Nephron (organoid): ENCODE measurements around the gene RBM19.

Experiments
- H3K27ac Mint-ChIP-seq, 3 experiments: 2 replicates each; pipeline ENCODE4 v1.8.0; 2020; ENCODE audit warnings: mixed read lengths in 3 of 3, mild to moderate bottlenecking in 2 of 3, moderate library complexity in 1 of 3
- H3K27me3 Mint-ChIP-seq: 2 replicates; pipeline ENCODE4 v1.8.0; 2021; ENCODE audit warnings: low read depth, mild to moderate bottlenecking, moderate library complexity, mixed read lengths
- H3K36me3 Mint-ChIP-seq: 2 replicates; pipeline ENCODE4 v1.8.0; 2020; ENCODE audit warnings: low read depth, mixed read lengths
- H3K4me1 Mint-ChIP-seq: 2 replicates; pipeline ENCODE4 v1.8.0; 2020; ENCODE audit warnings: mixed read lengths
- H3K4me3 Mint-ChIP-seq, 3 experiments: 2 replicates each; pipeline ENCODE4 v1.8.0; 2020; ENCODE audit warnings: mild to moderate bottlenecking in 3 of 3, mixed read lengths in 3 of 3, moderate library complexity in 2 of 3
- H3K9me3 Mint-ChIP-seq: 2 replicates; pipeline ENCODE4 v1.8.0; 2020; ENCODE audit warnings: mixed read lengths
- CTCF ChIP-seq, 3 experiments: fragments of 200-600 bp; sonication (generic); IDR thresholded peaks; one replicate each; pipeline ENCODE4 v1.5.0; 2021; ENCODE audit warnings: antibody characterized with exemption in 3 of 3; ENCODE audit not compliant: unreplicated experiment in 3 of 3

Gene RBM19

DNA sequence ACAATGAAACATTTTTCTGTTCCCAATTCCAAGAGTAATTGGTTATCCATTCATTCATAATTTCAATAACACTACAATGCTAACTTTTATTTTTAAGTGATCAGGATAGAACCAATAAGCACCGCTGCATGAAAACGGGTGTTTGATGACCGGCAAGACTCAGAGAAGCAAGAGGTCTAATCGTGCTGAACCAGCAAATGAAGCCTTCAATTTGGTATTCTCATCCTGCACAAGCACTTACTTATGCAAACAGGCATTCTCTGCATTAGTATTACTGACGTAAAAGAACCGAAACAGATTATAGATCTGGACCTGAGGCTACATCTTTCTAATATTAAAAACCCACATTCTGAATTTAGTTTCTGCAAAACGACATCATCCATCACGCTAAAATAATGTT is 67.7 kb downstream of the RBM19 start:
- TF ChIP-seq CTCF (IDR thresholded peaks at IDR 0.05; ENCODE audit: unreplicated experiment in 3 of 3), result no peak
- Mint-ChIP-seq H3K36me3 (peaks cover 13% of the 10 kb centered on the region), H3K27ac (no peak overlapping the region)

DNA sequence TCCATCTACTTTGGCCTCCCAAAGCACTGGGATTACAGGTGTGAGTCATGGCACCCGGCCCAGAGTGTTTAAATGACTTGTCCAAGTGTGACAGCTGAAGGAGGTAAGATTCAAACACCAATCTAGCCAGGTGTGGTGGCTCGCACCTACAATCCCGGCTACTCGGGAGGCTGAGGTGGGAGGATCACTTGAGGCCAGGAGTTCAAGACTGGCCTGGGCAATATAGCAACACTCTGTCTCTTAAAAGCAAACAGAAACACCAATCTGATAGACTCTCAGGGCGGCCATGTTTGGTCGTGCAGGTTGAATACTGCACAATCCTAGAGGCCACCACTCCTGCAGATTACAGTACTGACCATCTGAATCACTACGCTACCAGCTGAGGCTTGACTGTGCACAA is 68.7 kb downstream of the RBM19 start:
- H3K36me3 Mint-ChIP-seq, result peaks cover 9% of the 10 kb centered on the region
- no peak overlapping the region for H3K4me3 Mint-ChIP-seq

More for the DNA sequence above, 67.7 kb downstream of the RBM19 start:
- peaks cover 17% of the 10 kb centered on the region for H3K4me1 Mint-ChIP-seq
- H3K4me3 Mint-ChIP-seq, result no peak overlapping the region
- peaks cover 8% of the 10 kb centered on the region for H3K27me3 Mint-ChIP-seq
- H3K9me3 Mint-ChIP-seq, result no peaks in the 10 kb centered on the region

DNA sequence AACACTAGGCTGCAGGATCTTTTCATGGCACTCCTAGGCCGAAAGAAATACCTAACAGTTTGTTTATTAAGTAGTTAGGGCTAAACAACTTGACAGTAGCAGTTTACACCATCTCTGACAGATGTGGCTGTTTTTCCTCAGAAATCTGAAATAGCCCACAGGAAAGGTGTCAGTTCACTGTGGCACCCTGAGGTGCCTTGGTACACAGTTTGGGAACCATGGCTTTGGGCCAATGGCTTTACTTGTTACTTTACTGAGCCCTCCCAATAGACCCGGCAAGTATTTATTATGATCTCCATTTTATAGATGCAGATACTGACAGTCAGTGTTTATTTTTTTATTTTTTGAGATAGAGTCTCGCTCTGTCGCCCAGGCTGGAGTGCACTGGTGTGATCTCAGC is 69.3 kb downstream of the RBM19 start:
- H3K4me3 Mint-ChIP-seq, result no peak overlapping the region
- no peak for TF ChIP-seq CTCF (IDR thresholded peaks at IDR 0.05; ENCODE audit: unreplicated experiment in 3 of 3)
- peaks cover 9% of the 10 kb centered on the region for H3K36me3 Mint-ChIP-seq
- H3K4me1 Mint-ChIP-seq, result peaks cover 19% of the 10 kb centered on the region
- H3K27me3 Mint-ChIP-seq, result peaks cover 15% of the 10 kb centered on the region
- H3K27ac Mint-ChIP-seq, result no peak overlapping the region
- no peaks in the 10 kb centered on the region for H3K9me3 Mint-ChIP-seq

More for the DNA sequence above, 68.7 kb downstream of the RBM19 start:
- no peaks in the 10 kb centered on the region for H3K9me3 Mint-ChIP-seq
- H3K4me1 Mint-ChIP-seq, result peaks cover 17% of the 10 kb centered on the region
- H3K27ac Mint-ChIP-seq, result no peak overlapping the region
- H3K27me3 Mint-ChIP-seq, result peaks cover 10% of the 10 kb centered on the region
- TF ChIP-seq CTCF (IDR thresholded peaks at IDR 0.05; ENCODE audit: unreplicated experiment in 3 of 3), result no peak

- Mint-ChIP-seq H3K36me3 (peaks cover 9% of the 10 kb centered on the region), H3K4me3 (no peak overlapping the region), H3K27ac (peak overlapping the region in 1 of 3 experiments; percentile 8), H3K27me3 (peaks cover 18% of the 10 kb centered on the region), H3K9me3 (no peaks in the 10 kb centered on the region), H3K4me1 (peaks cover 23% of the 10 kb centered on the region)
- no peak for TF ChIP-seq CTCF (IDR thresholded peaks at IDR 0.05; ENCODE audit: unreplicated experiment in 3 of 3)
Observed at GRCh38 chr12:113896194-113896593, 69.9 kb downstream of the RBM19 start.

DNA sequence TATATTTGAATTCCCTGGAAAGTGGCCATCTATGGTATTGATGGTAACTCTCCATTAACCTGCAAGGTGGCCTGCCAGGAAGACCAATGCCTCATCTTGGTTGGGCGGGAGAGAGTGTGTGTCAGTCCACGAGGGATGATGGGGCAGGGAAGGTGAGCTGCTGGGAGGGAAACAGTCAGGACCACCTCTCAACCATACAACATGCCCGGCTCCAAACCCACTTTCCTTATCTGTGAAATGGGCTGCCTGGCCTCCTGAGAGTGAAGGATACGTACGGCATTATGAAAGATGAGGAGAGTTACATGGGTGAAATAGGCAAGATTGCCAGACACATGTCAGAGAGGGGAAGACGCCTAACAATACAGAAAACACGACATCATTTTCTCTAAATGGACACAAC is 70.9 kb downstream of the RBM19 start:
- Mint-ChIP-seq H3K27me3 (peaks cover 18% of the 10 kb centered on the region), H3K9me3 (no peaks in the 10 kb centered on the region), H3K4me3 (no peak overlapping the region), H3K4me1 (peaks cover 29% of the 10 kb centered on the region), H3K36me3 (peaks cover 9% of the 10 kb centered on the region), H3K27ac (no peak overlapping the region)
- TF ChIP-seq CTCF (IDR thresholded peaks at IDR 0.05; ENCODE audit: unreplicated experiment in 3 of 3), result no peak

- Mint-ChIP-seq H3K27me3 (peaks cover 17% of the 10 kb centered on the region), H3K9me3 (no peaks in the 10 kb centered on the region), H3K4me3 (no peak overlapping the region), H3K4me1 (peaks cover 29% of the 10 kb centered on the region), H3K27ac (no peak overlapping the region), H3K36me3 (peaks cover 9% of the 10 kb centered on the region)
- TF ChIP-seq CTCF (IDR thresholded peaks at IDR 0.05; ENCODE audit: unreplicated experiment in 3 of 3), result no peak
Observed at GRCh38 chr12:113894697-113895096, 71.4 kb downstream of the RBM19 start.
